ENCODE measurements around the gene ADRA2C.

ADRA2C gene

GRCh38 chr4:3762264-3762663 lies 3.9 kb upstream of the ADRA2C start:
- DNase-seq: no peak
- H3K9me3 ChIP-seq (ENCODE audit: control insufficient read depth, low read length): no peaks in the 10 kb centered on the region
- H4K8ac ChIP-seq (ENCODE audit: low read length): no peak overlapping the region
- no peak overlapping the region for H3K27ac ChIP-seq (ENCODE audit: low read length, poor library complexity, severe bottlenecking)
- no peak overlapping the region for H2BK15ac ChIP-seq (ENCODE audit: low read depth, poor library complexity, severe bottlenecking)
- no peak overlapping the region for H2BK120ac ChIP-seq (ENCODE audit: low read depth, low read length)
- H2AFZ ChIP-seq (ENCODE audit: low read depth, low read length): no peak overlapping the region
- H2AK5ac ChIP-seq (ENCODE audit: low read length, severe bottlenecking): no peak overlapping the region
- H3K27me3 ChIP-seq (ENCODE audit: control insufficient read depth in 1 of 2, insufficient read depth in 1 of 2, low read length in 2 of 2): peaks cover 31 to 75% of the 10 kb centered on the region in 2 experiments
- H3K9ac ChIP-seq (ENCODE audit: low read length): no peak overlapping the region
- H3K4ac ChIP-seq (ENCODE audit: low read depth in 1 of 2, low read length in 2 of 2): no peak overlapping the region
- peaks cover 13% of the 10 kb centered on the region for H3K4me1 ChIP-seq (ENCODE audit: control insufficient read depth, insufficient read depth, low read depth, low read length)
- H3K79me1 ChIP-seq (replicated peaks; ENCODE audit: low read length, poor library complexity, severe bottlenecking): no peaks in the 10 kb centered on the region
- no peak overlapping the region for H3K4me2 ChIP-seq (ENCODE audit: low read length, poor library complexity, severe bottlenecking)
- H3K18ac ChIP-seq (ENCODE audit: low read depth in 1 of 2, low read length in 2 of 2): no peak overlapping the region
- no peak overlapping the region for H3K14ac ChIP-seq (ENCODE audit: low read length in 2 of 2)
- H2BK5ac ChIP-seq (ENCODE audit: low read depth, low read length, poor library complexity, severe bottlenecking): no peak overlapping the region
- H3K23ac ChIP-seq (ENCODE audit: low read length in 2 of 2): no peak overlapping the region
- H3K36me3 ChIP-seq (ENCODE audit: control insufficient read depth in 1 of 2, insufficient read depth in 2 of 2, low read depth in 1 of 2, low read length in 2 of 2): peaks cover 0 to 3% of the 10 kb centered on the region in 2 experiments
- H4K91ac ChIP-seq (ENCODE audit: low read length): no peak overlapping the region
- 76% methylated on average over 8 of the region's 8 CpGs for WGBS
- no peak overlapping the region for H3K4me3 ChIP-seq (ENCODE audit: insufficient read depth in 1 of 2, low read depth in 1 of 2, low read length in 2 of 2)
- H2BK12ac ChIP-seq (ENCODE audit: low read length in 2 of 2): no peak overlapping the region

GRCh38 chr4:3762753-3763549 lies 3.2 kb upstream of the ADRA2C start:
- Histone ChIP-seq H3K4me2 (ENCODE audit: low read length, poor library complexity, severe bottlenecking) (no peak overlapping the region), H3K9ac (ENCODE audit: low read length) (no peak overlapping the region), H4K91ac (ENCODE audit: low read length) (no peak overlapping the region), H3K4me3 (ENCODE audit: insufficient read depth in 1 of 2, low read depth in 1 of 2, low read length in 2 of 2) (no peak overlapping the region), H2BK15ac (ENCODE audit: low read depth, poor library complexity, severe bottlenecking) (no peak overlapping the region), H2AFZ (ENCODE audit: low read depth, low read length) (no peak overlapping the region), H3K18ac (ENCODE audit: low read depth in 1 of 2, low read length in 2 of 2) (no peak overlapping the region), H3K27me3 (ENCODE audit: control insufficient read depth in 1 of 2, insufficient read depth in 1 of 2, low read length in 2 of 2) (peaks cover 35 to 79% of the 10 kb centered on the region in 2 experiments), H3K79me1 (replicated peaks; ENCODE audit: low read length, poor library complexity, severe bottlenecking) (no peaks in the 10 kb centered on the region), H2BK120ac (ENCODE audit: low read depth, low read length) (no peak overlapping the region), H3K14ac (ENCODE audit: low read length in 2 of 2) (no peak overlapping the region), H3K23ac (ENCODE audit: low read length in 2 of 2) (no peak overlapping the region), H2BK12ac (ENCODE audit: low read length in 2 of 2) (no peak overlapping the region), H2AK5ac (ENCODE audit: low read length, severe bottlenecking) (no peak overlapping the region), H2BK5ac (ENCODE audit: low read depth, low read length, poor library complexity, severe bottlenecking) (no peak overlapping the region), H3K36me3 (ENCODE audit: control insufficient read depth in 1 of 2, insufficient read depth in 2 of 2, low read depth in 1 of 2, low read length in 2 of 2) (peaks cover 0 to 3% of the 10 kb centered on the region in 2 experiments), H3K4me1 (ENCODE audit: control insufficient read depth, insufficient read depth, low read depth, low read length) (peaks cover 12% of the 10 kb centered on the region), H3K4ac (ENCODE audit: low read depth in 1 of 2, low read length in 2 of 2) (no peak overlapping the region), H3K27ac (ENCODE audit: low read length, poor library complexity, severe bottlenecking) (no peak overlapping the region), H3K9me3 (ENCODE audit: control insufficient read depth, low read length) (no peaks in the 10 kb centered on the region), H4K8ac (ENCODE audit: low read length) (no peak overlapping the region)
- WGBS: 86% methylated on average over 24 of the region's 24 CpGs
- no peak for DNase-seq

GRCh38 chr4:3765271-3766035 lies 732 bp upstream of the ADRA2C start:
- H2BK12ac ChIP-seq (ENCODE audit: low read length in 2 of 2): no peak overlapping the region
- H3K27me3 ChIP-seq (ENCODE audit: control insufficient read depth in 1 of 2, insufficient read depth in 1 of 2, low read length in 2 of 2): peaks cover 59 to 84% of the 10 kb centered on the region in 2 experiments
- peaks cover 0 to 3% of the 10 kb centered on the region in 2 experiments for H3K36me3 ChIP-seq (ENCODE audit: control insufficient read depth in 1 of 2, insufficient read depth in 2 of 2, low read depth in 1 of 2, low read length in 2 of 2)
- no peak overlapping the region for H3K27ac ChIP-seq (ENCODE audit: low read length, poor library complexity, severe bottlenecking)
- H3K4me2 ChIP-seq (ENCODE audit: low read length, poor library complexity, severe bottlenecking): peak overlapping the region; percentile 74
- peak; percentile 18 for DNase-seq
- no peak overlapping the region for H4K91ac ChIP-seq (ENCODE audit: low read length)
- no peak overlapping the region for H2BK15ac ChIP-seq (ENCODE audit: low read depth, poor library complexity, severe bottlenecking)
- H2AK5ac ChIP-seq (ENCODE audit: low read length, severe bottlenecking): no peak overlapping the region
- peak overlapping the region; percentile 54 to 65 for H3K4me3 ChIP-seq (ENCODE audit: insufficient read depth in 1 of 2, low read depth in 1 of 2, low read length in 2 of 2)
- H2BK5ac ChIP-seq (ENCODE audit: low read depth, low read length, poor library complexity, severe bottlenecking): no peak overlapping the region
- no peak overlapping the region for H3K18ac ChIP-seq (ENCODE audit: low read depth in 1 of 2, low read length in 2 of 2)
- H3K9ac ChIP-seq (ENCODE audit: low read length): no peak overlapping the region
- H2BK120ac ChIP-seq (ENCODE audit: low read depth, low read length): no peak overlapping the region
- 15% methylated on average over 10 of the region's 101 CpGs for WGBS
- no peak overlapping the region for H2AFZ ChIP-seq (ENCODE audit: low read depth, low read length)
- H3K23ac ChIP-seq (ENCODE audit: low read length in 2 of 2): no peak overlapping the region
- no peak overlapping the region for H4K8ac ChIP-seq (ENCODE audit: low read length)
- H3K14ac ChIP-seq (ENCODE audit: low read length in 2 of 2): no peak overlapping the region
- H3K9me3 ChIP-seq (ENCODE audit: control insufficient read depth, low read length): no peaks in the 10 kb centered on the region
- H3K79me1 ChIP-seq (replicated peaks; ENCODE audit: low read length, poor library complexity, severe bottlenecking): no peaks in the 10 kb centered on the region
- no peak overlapping the region for H3K4ac ChIP-seq (ENCODE audit: low read depth in 1 of 2, low read length in 2 of 2)
- H3K4me1 ChIP-seq (ENCODE audit: control insufficient read depth, insufficient read depth, low read depth, low read length): peaks cover 12% of the 10 kb centered on the region

All from mesenchymal stem cell (in vitro differentiated cells and primary cell).